Ramos (cell line): Measurements from ENCODE around the gene MEF2C.
"Not testable (repeated sequence)": the region's sequence is repeated elsewhere in the genome, so short reads cannot be mapped to it uniquely, and the experiment has no call there.

Source experiments
- in situ Hi-C: fragments of 300-500 bp; cut with MboI; formaldehyde crosslinking; loops from one replicate; pipeline ENCODE4 v1.14.3; 2022; ENCODE audit warnings: low sequenced_read_pairs; ENCODE audit not compliant: unreplicated experiment

The MEF2C gene

DNA sequence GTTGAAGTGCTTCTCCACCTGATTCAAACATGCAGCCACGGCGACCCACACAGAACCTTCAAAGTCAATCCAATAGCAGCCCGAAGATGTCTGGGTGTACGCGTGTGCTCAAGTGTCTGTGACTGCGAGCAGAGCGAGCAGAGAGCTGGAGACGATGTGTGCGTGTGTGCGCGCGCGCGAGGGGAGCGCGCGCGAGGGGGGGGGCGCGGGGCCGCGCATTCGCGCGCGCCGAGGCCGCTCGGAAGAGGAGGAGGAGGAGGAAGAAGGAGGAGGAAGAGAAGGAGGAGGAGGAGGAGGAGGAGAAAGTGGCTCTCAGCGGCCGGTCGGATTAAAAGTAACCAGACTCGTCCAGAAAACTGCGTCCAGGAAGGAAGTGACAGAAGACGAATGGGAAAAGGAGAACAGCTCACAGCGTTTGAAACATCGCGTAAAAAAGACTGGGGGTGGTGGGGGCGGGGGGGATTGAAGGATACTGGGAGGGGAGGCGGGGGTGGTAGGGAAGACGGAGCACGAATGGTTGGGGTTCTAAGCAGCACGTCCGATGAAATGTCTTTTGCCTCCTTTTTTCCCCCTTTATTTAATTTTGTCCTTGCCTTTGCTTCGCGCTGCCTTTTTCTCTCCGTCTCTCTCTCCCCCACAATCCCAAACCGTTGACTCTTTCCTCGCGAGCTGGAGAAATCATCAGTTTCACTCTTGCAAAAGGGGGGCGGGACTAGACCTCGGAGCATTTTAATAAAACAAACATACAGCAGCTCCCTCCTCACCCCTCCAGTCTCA, at the start of gene MEF2C:
Gene MEF2C (minus strand): TSS at position 126 of the 777 bp plus-strand sequence. CDS start 59,396 bp downstream, outside the sequence.
- in situ Hi-C loops = loop anchor here (25.0 kb wide), 1 partner anchor 621 kb away; the partner anchor contains the start of gene TMEM161B

DNA sequence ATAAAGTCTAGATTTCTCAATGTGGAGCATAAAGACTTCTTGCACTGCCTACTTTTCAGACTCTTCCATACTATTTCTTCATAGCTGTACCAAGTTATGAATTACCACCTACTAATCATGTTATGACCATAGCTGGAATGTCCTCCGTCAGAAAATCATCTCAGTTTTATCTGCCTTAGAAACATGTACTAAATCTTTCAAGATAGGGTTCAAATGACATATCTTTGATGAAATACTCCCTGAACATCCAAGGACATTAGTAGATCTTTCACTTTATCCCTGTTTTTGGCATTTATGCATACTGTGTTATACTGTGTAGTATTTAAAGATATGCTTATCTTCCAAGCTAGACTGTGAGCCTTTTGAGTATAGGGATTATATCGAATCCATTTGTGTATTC, 49.6 kb upstream of the MEF2C start:
- in situ Hi-C loops = no loop called here

DNA sequence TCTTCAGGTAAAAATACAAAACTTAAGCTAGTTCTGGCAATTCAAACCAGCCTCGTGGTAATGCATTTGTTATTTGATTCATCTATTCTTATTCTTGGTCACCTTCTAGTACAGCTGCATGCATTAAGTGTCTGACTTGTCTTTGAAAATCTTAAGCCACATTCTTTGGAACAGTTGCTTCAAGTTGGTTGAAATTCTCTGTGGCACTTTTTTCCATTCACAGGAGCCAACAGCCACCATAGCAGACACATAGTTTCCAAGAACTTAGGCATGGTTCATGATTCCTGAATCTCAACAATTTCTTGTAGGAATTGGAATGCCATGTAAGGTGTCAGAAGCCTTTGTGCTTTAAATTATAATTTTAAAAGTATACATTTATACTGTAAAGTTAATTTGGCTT, 47.4 kb upstream of the MEF2C start:
- in situ Hi-C loops = no loop called here

DNA sequence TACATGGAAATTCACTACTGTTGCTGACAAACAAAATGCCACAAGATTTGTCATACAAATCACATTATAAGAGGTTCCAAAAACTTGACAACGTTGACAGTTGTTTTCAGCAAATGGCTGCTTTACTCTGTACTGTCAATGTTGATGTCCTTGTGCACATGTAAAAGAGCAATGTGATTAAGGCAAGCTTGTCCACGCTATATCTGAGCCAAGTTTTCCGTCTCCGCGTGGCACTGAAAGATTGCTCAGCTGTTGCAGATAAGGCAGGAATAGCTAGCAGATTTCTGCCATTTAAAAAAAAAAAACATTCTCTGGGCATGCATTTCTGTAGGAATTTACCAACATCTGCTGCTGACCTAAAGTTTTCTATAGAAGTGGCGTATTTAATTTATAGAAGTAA, 46.4 kb upstream of the MEF2C start:
- in situ Hi-C loops = no loop called here

DNA sequence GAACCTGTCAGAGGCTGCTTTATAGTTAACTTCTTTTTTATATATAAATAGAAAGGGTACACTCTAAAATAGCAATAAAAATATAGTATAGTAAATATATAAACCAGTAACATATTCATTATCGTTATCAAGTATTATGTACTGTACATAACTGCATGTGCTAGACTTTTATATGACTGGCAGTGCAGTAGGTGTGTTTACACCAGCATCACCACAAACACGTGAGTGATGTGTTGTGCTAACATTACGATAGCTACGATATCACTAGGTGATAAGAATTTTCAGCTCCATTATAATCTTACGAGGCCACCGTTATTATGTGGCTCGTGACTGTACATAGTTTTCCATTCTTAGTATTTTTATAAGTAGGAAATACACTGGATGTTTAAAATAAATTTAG, 43.8 kb upstream of the MEF2C start:
- in situ Hi-C loops = no loop called here

DNA sequence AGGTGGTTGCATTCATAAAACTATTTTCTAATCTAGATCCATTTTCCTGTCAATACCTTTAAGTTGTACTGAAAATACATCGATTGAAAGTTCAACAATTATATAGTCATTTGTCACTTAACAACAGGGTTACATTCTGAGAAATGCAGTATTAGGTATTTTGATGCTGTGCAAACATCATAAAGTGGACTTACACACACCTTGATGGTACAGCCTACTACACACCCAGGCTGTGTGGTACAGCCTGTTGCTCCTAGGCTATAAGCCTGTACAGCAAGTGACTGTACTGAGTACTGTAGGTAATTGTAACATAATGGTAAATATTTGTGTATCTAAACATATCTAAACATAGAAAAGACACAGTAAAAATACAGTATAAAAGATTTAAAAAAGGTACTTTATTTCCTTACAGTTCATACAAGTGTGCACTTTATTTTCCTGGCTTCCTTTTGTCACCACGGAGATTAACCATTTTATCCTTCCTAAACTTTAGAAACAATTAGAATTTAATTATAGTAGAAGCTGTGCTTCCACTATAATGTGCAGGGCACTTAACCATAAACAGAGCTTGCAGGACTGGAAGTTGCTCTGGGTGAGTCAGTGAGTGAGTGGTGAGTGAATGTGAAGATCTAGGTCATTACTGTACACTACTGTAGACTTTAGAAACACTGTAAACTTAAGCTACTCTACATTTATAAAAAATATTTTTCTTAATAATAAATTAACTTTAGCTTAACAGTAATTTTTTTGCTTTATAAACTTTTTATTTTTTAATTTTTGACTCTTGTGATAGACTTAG, 42.9 kb upstream of the MEF2C start:
- in situ Hi-C loops = no loop called here

DNA sequence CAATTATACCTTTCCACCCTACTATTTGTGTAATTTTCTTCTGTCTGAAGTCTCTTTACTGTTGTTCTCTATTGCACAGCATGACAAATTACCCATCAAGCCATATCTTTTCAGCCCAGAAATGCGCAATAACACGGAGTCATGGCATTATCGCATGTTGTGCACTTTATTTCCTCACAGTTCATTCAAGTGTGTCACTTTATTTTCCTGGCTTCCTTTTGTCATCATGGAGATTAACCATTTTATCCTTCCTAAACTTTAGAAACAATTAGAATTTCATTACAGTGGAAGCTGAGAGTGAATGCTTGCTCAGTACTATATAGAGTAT, 41.3 kb upstream of the MEF2C start:
- in situ Hi-C loops = no loop called here

DNA sequence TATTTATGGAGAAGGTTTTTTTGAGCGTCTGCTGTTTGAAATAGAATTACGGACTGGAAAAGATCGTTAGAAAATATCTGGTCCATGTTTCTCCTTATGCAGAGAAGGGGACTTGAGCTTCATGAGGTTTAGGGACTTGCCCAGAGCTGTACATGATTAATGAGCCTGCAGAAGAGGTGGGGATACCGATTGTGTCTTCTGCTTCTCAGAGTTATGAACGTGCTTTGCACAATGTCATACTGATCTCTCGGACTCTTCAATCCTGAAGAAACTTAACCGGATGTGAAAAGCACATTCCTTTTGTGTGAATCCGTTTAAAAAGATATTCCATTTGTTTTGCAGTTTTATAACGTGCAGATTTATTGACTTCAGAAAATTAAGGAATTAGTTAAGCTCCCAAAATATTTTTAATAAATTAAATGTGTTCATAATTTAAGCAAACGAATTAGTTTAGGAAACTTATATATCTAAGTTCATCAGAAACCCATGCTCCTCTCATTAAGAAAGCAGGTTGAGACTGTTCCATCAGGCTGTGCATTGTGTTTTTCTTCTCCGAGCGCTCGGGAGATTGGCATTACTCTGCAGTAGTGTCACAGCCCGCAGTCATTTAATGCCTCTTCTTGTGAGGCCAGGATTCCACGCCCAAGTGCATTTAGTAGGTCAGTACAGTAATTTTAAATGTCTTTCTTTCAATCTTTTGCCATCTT, 40.8 kb upstream of the MEF2C start:
- in situ Hi-C loops = no loop called here

DNA sequence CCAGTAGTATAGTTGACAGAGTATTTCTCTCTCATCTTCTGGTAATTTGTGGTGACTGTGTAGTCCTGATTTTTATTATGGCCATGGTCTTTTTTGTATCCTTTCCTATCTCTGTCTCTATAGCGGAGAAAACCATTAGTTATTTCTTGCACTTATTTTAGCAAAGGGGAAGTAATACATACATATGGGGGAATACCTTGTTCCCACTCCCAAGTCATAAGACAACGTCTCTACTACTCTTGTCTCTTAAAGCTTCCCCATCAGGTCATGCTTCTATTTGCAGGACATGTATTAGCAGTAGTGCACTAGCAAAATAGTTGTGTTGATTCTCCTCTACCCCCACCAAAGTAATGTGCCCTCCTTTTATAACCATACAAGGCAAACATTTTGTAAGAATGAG, 29.8 kb upstream of the MEF2C start:
- in situ Hi-C loops = not testable (repeated sequence)

DNA sequence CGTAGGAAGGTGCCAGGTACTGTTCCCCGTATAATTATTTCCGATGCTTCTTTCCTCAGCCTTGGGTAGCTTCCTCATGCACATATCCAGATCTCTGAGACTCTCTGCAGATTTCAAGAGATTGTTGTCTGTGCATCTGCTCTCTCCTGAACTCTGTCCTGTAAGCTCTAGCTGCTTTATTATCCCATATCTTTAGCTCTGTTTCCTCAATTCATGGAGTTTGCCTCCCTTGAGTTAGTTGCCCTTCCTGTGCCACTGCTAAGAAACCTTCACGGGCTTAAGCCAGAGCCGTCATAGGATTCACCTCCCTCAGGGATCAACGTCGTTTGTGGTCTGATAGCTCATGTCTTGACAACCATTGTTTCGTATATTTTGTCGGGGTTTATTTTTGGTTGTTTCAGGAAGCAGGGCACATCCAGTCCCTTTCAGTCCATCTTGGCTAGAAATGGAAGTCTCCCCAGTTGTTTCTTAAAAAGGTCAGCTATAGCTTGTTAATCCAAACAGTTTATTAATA, 28.1 kb upstream of the MEF2C start:
- in situ Hi-C loops = not testable (repeated sequence)

DNA sequence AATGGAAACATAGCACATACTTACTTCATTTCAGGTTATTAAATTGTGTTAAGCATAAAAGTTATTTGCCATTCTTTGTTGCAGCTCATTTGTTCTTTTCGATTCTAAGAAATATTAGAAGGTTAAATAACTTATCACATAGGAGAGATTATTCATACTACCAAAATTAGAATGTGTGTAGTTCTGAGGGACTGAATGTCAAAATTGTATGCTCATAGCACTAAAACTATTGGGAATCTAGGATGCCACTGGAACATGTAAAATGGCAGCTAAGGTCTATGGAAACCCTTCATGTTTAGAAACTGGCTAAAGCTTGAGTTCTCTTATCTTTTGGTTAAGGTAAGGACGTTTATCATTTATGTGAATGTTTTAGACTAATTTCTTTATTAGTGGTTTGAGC, 21.5 kb upstream of the MEF2C start:
- in situ Hi-C loops = not testable (repeated sequence)

DNA sequence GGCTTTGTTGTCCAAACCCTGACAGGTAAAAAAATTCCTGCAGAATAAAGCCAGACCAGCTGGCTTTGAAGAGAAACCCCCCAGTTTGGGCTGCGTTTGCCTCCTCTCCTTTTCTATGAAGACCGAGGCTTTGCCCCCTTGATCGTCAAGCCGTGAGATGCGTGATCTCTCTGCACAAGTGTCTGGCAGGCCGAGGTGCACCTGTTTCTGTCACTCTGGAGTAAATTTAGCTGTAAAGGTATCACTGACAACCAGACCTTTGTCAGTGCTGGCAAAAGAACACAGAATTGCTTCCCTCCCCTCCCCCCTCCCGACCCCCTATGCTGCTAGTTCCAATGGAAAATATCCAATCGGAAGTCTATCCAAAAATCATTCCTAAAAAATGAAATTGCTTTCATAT, 21.0 kb upstream of the MEF2C start:
- in situ Hi-C loops = not testable (repeated sequence)

DNA sequence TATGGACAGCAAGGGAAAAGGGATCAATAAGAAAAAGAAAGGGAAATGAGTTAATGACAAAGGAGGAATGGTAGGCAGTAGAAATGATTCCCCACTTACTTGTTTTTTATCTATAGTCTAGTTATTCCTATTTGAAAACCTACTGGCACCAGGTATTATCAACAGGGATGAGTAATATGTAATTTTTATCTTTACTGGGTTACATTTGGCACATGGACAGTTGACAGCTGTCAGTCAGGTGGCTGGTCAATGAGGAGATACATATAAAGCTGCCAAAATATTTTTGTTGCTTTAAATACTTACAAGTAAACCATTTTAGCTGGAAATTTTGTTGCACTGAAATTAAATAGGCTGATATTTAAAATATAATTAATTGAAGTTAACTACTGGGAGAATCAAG, 18.1 kb upstream of the MEF2C start:
- in situ Hi-C loops = not testable (repeated sequence)

DNA sequence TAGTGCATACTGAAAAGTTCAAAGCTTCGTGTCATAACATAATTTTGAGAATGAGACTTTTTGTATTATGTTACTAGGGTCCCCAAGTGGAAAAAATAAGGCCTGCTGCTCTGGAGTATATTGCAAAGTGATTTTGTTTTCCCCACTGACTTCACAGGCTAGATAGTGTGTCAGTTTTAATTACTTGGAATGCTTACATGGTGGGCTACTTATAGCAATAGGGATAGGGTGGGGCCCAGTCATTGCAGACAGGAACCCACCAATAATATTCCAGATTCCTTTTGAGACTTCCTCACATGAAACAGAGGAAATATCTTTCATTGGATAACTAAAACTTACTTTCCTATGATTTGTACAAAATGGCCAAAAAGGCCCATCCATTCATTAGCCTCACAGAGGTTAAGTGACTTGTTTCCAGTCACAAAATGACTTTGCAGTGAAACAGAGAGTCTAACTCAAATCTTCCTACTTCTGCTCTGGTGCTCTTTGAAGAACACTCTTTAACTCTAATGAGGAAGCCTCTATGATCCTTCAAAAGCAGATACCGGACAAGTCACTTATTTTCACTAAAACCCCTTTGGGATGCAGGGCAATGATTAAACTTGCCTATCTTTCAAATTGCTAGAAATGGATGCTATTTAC, 16.2 kb upstream of the MEF2C start:
- in situ Hi-C loops = loop anchor here (25.0 kb wide), 1 partner anchor 637 kb away; the partner anchor contains the start of gene TMEM161B

DNA sequence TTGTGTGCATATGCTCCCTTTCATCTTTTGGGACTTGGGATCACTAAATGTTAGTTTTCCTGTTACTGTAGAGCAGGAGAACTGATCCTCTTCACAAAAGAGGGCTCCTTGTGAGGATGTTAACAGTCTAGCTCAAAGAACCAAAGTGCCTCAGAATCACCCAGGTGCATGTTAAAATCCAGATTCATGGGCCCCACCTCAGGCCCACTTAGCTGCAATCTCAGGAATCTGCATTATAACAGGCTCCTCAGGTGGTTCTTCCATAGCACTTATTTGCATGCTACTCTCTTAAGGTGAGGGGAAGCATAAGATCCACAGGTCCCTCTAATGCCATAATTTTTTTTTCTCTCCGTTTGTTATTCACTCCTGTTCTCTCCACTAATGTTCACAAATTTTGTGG, 14.8 kb upstream of the MEF2C start:
- in situ Hi-C loops = loop anchor here (25.0 kb wide), 1 partner anchor 635 kb away; the partner anchor contains the start of gene TMEM161B

DNA sequence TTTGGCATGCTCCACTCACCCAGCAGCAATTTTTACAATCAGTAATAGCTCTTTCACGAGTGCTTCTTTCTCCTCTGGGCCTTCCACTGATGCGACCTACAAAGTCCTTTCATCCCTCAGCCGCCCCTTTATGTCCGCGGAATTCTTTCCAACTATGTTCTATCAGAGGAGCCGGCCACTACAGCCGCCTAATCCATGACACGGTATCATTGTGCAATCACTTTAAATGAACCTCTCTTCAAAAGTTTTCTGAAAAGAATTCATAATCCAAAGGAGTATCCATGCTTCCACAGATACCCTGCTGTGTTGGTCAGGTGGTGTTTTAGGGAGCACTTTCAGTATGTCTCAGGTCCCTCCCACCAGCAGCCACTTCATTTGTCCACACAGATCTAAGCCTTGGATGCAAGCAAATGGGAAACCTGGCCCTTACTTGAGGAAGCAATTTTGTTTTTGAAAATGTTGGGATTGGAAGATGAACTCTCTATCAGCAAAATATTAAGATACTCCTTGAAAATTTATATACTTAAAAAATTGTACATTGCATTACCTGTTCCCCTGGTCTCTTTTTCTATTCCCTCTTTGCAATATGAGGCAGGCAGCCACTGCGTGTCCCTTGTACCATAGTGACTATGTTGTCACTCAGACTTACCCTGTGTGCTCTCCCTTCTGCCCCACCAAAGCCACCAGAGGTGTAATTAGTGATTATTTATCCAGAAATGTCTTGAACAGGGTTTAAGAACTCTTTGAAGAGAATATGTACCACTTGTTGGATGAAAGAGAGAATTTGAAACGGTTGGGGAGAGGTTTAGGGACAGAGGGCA, 12.9 kb upstream of the MEF2C start:
- in situ Hi-C loops = loop anchor here (25.0 kb wide), 1 partner anchor 634 kb away; the partner anchor contains the start of gene TMEM161B

DNA sequence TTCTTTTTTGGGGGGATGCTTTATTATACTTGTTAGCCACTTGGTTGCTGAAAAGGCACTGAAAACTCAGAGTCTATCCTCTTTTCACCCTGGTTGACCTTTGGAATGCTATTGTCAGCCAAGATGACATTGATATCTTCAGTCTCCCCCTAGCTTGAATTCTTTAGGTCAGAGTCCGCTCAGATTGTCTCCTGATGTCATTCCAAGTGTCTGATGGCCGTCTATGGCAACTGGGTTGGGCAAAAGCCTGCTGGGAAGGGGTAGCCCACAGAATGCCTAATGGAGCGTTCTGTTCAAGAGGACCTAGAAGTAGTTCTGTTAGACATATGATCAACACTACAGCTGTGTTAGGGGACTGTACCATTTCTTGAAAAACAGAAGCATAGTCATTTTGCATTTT, 9.7 kb upstream of the MEF2C start:
- in situ Hi-C loops = loop anchor here (25.0 kb wide), 1 partner anchor 630 kb away; the partner anchor contains the start of gene TMEM161B

DNA sequence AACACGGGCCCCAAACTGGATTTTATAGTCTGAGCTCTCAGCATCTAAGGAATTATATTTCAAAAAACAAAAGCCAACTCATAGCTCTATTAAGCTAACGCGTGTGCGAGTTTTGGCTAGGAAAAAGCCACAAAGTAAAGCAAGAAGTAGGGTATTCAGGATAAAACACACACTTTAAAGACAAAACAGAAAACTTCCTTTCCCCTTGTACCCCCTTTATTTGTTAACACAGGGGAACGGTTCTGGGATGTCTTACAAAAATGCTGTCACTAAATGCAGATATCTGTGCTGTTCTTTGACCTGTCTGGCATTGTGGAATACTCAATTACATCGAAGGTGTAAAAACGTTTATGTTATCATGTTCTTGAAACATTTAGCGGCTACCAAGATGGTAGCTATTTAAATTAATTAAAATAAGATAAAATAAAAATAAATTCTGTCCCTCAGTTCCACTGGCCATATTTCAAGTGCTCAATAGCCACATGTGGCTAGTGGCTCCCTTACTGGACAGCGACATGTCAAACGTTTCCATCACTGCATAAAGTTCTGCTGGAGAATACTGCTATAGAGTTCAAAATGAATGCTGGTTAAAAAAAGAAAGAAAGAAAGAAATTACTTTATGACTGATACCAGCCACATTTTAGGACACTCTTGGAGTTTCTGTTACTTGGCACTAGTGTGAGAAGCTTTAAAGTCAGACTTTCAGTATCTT, 7.2 kb upstream of the MEF2C start:
- in situ Hi-C loops = loop anchor here (25.0 kb wide), 1 partner anchor 628 kb away; the partner anchor contains the start of gene TMEM161B
